Calu3 (cell line): ENCODE measurements around the gene TAS2R60. TPM values are rescaled to one million over a fixed set of nuclear protein-coding genes. Genes with fewer than 3 reads are reported as not detected.

Experiments used
- BruUV-seq: library from RNA; stranded (reverse); fragments of 400-500 nt; replicated peaks from 2 replicates; lab custom pipeline; 2021; lab: Mats Ljungman, UMichigan
- CTCF ChIA-PET: fragments of 300-600 bp; sonication (Branson Sonifier 250); formaldehyde crosslinking; loops from one replicate; lab custom pipeline; 2022; ENCODE audit warnings: antibody characterized with exemption; lab: Charles Lee
- DNase-seq: peaks from one replicate; pipeline ENCODE4 v3.0.0; 2022
- H3K27ac Mint-ChIP-seq: one replicate; pipeline ENCODE4 v1.8.0; 2022; ENCODE audit warnings: mixed read lengths; ENCODE audit not compliant: unreplicated experiment
- H3K27me3 Mint-ChIP-seq: one replicate; pipeline ENCODE4 v1.8.0; 2022; ENCODE audit warnings: mixed read lengths; ENCODE audit not compliant: unreplicated experiment
- H3K36me3 Mint-ChIP-seq: one replicate; pipeline ENCODE4 v1.8.0; 2022; ENCODE audit warnings: mild to moderate bottlenecking, moderate library complexity, mixed read lengths; ENCODE audit not compliant: insufficient read depth, unreplicated experiment
- H3K4me1 Mint-ChIP-seq: one replicate; pipeline ENCODE4 v1.8.0; 2022; ENCODE audit warnings: mild to moderate bottlenecking, low read depth, mixed read lengths; ENCODE audit not compliant: unreplicated experiment
- H3K4me3 Mint-ChIP-seq: one replicate; pipeline ENCODE4 v1.8.0; 2022; ENCODE audit warnings: mild to moderate bottlenecking, low read depth, moderate library complexity, mixed read lengths; ENCODE audit not compliant: unreplicated experiment
- H3K9me3 Mint-ChIP-seq: one replicate; pipeline ENCODE4 v1.8.0; 2022; ENCODE audit warnings: low read depth, mixed read lengths; ENCODE audit not compliant: unreplicated experiment
- CTCF ChIP-seq: fragments of 200-600 bp; IDR thresholded peaks from one replicate; pipeline ENCODE4 v1.8.0; 2022; ENCODE audit warnings: antibody characterized with exemption; ENCODE audit not compliant: unreplicated experiment
- intact Hi-C: fragments of 100-400 bp; cut with micrococcal nuclease; formaldehyde crosslinking; loops from one replicate; pipeline ENCODE4 v1.10.0; 2022; ENCODE audit not compliant: unreplicated experiment
- total RNA-seq: library from RNA; stranded (reverse); gene quantifications from 2 replicates; pipeline ENCODE4 v1.2.3, GENCODE V29; 2022

Gene TAS2R60
- total RNA-seq, 1 experiment from 2014 or later = not detected

DNA sequence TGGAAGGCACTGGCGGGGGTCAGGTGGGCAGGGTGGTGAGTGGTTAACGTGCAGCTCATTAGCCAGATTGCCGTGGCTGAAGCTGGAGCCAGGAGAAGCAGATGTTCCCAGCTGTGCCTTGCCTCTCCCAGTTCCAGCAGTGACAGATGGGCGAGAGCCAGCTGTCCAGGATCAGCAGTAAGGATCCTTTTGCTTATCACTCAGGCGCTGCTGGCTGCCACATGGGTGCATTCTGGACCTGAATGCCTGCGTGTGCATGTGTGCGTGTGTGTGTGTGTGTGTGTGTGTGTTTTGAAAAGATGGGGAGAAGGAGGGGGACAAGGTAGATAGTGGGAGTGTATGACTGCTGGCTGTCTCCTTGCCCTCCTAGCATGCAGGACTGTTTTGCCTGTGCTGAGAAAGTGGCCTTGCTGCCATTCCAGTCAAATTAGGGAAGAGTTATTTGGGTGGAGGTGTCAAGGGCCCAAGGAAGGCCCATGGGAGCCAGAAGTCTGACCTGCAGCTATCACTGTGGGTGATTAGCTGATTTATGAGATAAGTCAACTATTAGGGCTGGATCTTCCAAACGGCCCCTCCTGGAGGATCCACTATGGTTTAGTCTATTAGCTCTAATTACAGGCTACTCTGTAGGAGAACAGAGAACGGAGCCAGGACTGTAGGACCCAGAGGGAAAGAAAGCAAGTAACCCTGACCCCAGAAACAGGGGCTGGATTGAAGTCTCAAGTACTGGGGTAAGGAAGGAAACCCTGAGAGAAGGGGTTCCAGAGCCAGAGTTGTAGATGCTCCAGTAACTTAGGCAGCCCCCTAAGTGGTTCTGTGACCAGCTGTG, 37.9 kb upstream of the TAS2R60 start:
- no peak for TF ChIP-seq CTCF
- intact Hi-C loops = no loop called here
- peaks cover 27% of the 10 kb centered on the region for H3K36me3 Mint-ChIP-seq
- CTCF ChIA-PET = no interaction called here
- no peak overlapping the region for H3K4me3 Mint-ChIP-seq
- no peaks in the 10 kb centered on the region for H3K27me3 Mint-ChIP-seq
- H3K9me3 Mint-ChIP-seq = no peaks in the 10 kb centered on the region
- no peak overlapping the region for H3K27ac Mint-ChIP-seq
- DNase-seq = no peak
- BruUV-seq = no TSS peak
- peaks cover 20% of the 10 kb centered on the region for H3K4me1 Mint-ChIP-seq

DNA sequence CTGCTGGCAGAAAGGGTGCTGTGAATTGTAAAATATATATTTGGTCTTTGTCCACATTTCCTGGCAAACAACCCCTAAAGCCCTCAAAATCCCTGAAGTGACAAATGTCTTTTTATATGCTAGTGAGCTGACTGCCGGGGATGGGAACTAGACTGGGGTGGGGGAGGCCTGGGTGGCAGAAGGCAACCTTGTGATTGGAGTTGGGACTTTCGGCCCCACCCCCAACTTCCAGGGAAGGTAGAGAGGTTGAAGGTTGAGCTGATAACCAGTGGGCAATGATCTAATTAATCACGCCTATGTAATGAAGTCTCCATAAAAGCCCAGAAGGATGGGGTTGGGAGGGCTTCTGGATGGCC, 37.3 kb upstream of the TAS2R60 start:
- H3K27ac Mint-ChIP-seq = no peak overlapping the region
- CTCF ChIA-PET = no interaction called here
- no TSS peak for BruUV-seq
- H3K36me3 Mint-ChIP-seq = peaks cover 22% of the 10 kb centered on the region
- H3K9me3 Mint-ChIP-seq = no peaks in the 10 kb centered on the region
- DNase-seq = no peak
- peaks cover 20% of the 10 kb centered on the region for H3K4me1 Mint-ChIP-seq
- H3K4me3 Mint-ChIP-seq = no peak overlapping the region
- no peaks in the 10 kb centered on the region for H3K27me3 Mint-ChIP-seq
- intact Hi-C loops = no loop called here
- TF ChIP-seq CTCF = no peak

DNA sequence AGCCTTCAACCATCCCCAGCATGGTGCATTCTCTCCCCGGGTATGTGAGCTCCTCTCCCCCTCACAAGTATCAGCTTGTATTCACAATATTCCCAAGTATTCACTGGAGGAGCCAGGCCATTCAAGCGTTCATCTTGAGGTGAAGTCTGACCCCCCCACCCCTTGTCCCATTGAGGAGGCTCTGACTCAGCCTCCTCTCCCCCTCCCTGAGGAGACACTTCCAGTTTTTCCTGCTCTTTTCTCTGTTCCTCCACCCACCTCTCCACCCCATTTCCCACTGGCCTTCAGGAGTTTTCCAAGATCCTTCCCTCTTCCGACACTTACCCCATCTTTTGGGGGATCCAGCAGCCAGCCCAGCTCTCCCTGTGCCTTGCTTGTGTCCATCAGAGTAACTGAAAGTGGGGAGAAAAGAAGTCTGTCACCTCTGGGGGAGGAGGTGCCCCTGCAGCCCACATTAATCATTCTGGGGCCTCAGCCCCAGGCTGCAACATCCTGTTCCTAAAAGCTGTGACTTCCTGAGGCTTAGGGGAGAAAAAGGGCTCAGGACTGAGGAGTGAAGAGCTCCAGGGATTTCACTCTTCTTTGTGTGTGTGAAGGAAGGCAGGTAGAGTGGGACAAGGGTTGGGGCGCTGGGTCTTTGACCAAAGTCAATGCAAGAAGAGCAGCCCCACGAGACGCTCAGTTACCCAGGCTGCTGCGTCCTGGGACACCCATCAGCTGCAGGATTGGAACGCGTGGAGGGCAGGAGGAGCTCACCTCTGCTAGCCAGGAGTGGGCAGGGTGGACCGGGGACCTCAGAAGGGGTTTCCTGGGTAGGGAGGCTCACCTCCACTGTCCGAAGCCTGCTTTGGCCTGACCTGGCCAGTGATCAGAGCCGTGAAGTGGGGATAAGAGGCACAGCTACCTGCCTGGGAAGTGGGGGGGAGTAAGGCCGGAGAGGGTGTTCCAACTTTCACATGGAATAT, 35.7 kb upstream of the TAS2R60 start:
- Mint-ChIP-seq H3K36me3 (peaks cover 18% of the 10 kb centered on the region), H3K27me3 (no peaks in the 10 kb centered on the region), H3K9me3 (no peaks in the 10 kb centered on the region), H3K27ac (peak overlapping the region; percentile 81), H3K4me3 (peak overlapping the region; percentile 88), H3K4me1 (peaks cover 20% of the 10 kb centered on the region)
- no peak for DNase-seq
- CTCF ChIA-PET = interaction anchor here (0.5 to 1.2 kb wide), 3 partner anchors 15 to 97 kb away, joined by 3 to 12 read pairs (median 3); no protein-coding TSS in a partner anchor
- no peak for TF ChIP-seq CTCF
- intact Hi-C loops = loop anchor here (2.0 kb wide), 2 partner anchors 87 to 167 kb away; no protein-coding TSS in a partner anchor
- no TSS peak for BruUV-seq

- no peaks in the 10 kb centered on the region for H3K9me3 Mint-ChIP-seq
- intact Hi-C loops = loop anchor here (2.0 kb wide), 2 partner anchors 87 to 167 kb away; no protein-coding TSS in a partner anchor
- no TSS peak for BruUV-seq
- H3K36me3 Mint-ChIP-seq = peaks cover 18% of the 10 kb centered on the region
- no peaks in the 10 kb centered on the region for H3K27me3 Mint-ChIP-seq
- DNase-seq = no peak
- H3K4me1 Mint-ChIP-seq = peaks cover 20% of the 10 kb centered on the region
- TF ChIP-seq CTCF = no peak
- H3K27ac Mint-ChIP-seq = no peak overlapping the region
- CTCF ChIA-PET = interaction anchor here (0.5 to 1.3 kb wide), 5 partner anchors 16 to 457 kb away, joined by 3 to 12 read pairs (median 3); no protein-coding TSS in a partner anchor
- H3K4me3 Mint-ChIP-seq = peak overlapping the region; percentile 88
Observed at GRCh38 chr7:143408252-143408685, 35.0 kb upstream of the TAS2R60 start.
